Left hindlimb (tissue), 1 donor: ENCODE data around the gene NKX2-3.

Source experiments
- DNase-seq: peaks from one replicate; pipeline ENCODE4 v3.0.0-alpha.2; 2018

The NKX2-3 gene

GRCh38 chr10:99532687-99533495, at the start of gene NKX2-3:
TSS of gene NKX2-3 (plus strand) at chr10:99532942. CDS start at chr10:99533132, 190 bp downstream.
- DNase-seq: no peak

GRCh38 chr10:99484626-99485581, 47.8 kb upstream of the NKX2-3 start:
- no peak for DNase-seq

- DNase-seq: no peak
Measured at GRCh38 chr10:99487125-99487807, 45.5 kb upstream of the NKX2-3 start.

- no peak for DNase-seq
Measured at GRCh38 chr10:99489271-99489670, 43.5 kb upstream of the NKX2-3 start.

- no peak for DNase-seq
Measured at GRCh38 chr10:99497343-99498025, 35.3 kb upstream of the NKX2-3 start.

GRCh38 chr10:99506416-99506815, 26.3 kb upstream of the NKX2-3 start:
- DNase-seq: no peak

GRCh38 chr10:99507265-99507664, 25.5 kb upstream of the NKX2-3 start:
- DNase-seq: no peak

GRCh38 chr10:99513061-99513460, 19.7 kb upstream of the NKX2-3 start:
- no peak for DNase-seq

GRCh38 chr10:99519690-99520039, 13.1 kb upstream of the NKX2-3 start:
- DNase-seq: no peak

GRCh38 chr10:99520040-99520846, 12.5 kb upstream of the NKX2-3 start:
- DNase-seq: no peak

GRCh38 chr10:99520847-99521764, 11.6 kb upstream of the NKX2-3 start:
- no peak for DNase-seq

GRCh38 chr10:99521765-99522469, 10.8 kb upstream of the NKX2-3 start:
- DNase-seq: no peak

- DNase-seq: no peak
Measured at GRCh38 chr10:99522470-99523250, 10.1 kb upstream of the NKX2-3 start.

GRCh38 chr10:99523251-99523773, 9.4 kb upstream of the NKX2-3 start:
- DNase-seq: no peak

GRCh38 chr10:99524050-99524666, 8.6 kb upstream of the NKX2-3 start:
- no peak for DNase-seq

- no peak for DNase-seq
Measured at GRCh38 chr10:99524736-99525380, 7.9 kb upstream of the NKX2-3 start.

GRCh38 chr10:99525897-99526296, 6.8 kb upstream of the NKX2-3 start:
- no peak for DNase-seq
